Measurements from ENCODE around the gene ZNF747.

DNA sequence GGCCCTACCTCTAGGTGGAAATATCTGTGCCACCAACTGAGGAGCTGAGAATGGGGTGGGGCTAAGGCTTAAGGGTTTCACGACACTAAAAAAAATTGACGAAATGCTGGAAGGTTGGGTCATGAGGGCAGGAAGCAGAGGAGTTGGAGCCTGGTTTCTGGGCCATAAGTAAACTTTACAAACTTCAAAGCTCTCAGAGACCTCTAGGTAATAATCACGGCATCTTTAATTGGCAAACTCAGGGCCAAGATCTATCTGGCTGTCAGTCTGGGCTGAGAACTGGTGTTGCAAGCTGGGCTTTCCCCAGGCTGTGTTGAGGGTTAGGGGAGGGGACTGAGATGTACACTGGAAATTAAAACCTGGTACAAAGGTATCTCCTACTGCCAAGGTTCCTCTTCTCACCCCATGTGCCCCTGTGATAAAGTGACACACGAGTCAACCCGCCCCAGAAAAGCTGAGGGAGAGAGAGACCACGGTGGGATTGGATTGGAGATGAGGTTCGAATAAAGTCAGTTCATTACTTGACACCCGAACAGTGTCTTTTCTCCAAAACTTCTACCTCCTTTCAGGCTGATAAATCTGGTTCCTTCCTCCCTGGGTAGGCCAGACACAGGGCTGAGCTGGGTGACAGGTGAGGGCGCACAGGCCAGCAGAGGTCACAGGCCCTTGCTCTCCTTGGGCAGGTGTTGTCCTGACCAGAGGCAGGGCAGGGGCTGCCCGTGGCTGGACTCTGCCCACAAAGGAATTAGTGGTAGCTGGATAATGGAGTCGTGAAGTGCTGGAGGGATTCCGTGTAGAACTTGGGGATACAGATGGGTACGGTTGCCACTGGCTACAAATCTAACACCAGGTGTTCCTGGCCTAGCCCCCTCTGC is 4.3 kb downstream of the ZNF747 start:
- TF ChIP-seq, protein P1, sequence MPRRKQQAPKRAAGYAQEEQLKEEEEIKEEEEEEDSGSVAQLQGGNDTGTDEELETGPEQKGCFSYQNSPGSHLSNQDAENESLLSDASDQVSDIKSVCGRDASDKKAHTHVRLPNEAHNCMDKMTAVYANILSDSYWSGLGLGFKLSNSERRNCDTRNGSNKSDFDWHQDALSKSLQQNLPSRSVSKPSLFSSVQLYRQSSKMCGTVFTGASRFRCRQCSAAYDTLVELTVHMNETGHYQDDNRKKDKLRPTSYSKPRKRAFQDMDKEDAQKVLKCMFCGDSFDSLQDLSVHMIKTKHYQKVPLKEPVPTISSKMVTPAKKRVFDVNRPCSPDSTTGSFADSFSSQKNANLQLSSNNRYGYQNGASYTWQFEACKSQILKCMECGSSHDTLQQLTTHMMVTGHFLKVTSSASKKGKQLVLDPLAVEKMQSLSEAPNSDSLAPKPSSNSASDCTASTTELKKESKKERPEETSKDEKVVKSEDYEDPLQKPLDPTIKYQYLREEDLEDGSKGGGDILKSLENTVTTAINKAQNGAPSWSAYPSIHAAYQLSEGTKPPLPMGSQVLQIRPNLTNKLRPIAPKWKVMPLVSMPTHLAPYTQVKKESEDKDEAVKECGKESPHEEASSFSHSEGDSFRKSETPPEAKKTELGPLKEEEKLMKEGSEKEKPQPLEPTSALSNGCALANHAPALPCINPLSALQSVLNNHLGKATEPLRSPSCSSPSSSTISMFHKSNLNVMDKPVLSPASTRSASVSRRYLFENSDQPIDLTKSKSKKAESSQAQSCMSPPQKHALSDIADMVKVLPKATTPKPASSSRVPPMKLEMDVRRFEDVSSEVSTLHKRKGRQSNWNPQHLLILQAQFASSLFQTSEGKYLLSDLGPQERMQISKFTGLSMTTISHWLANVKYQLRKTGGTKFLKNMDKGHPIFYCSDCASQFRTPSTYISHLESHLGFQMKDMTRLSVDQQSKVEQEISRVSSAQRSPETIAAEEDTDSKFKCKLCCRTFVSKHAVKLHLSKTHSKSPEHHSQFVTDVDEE (CRISPR knock-in tag; IDR thresholded peaks at IDR 0.05) = no peak
- no peak for TF ChIP-seq ESRRG (CRISPR knock-in tag; IDR thresholded peaks at IDR 0.05)
- TF ChIP-seq TCF4 (CRISPR knock-in tag; IDR thresholded peaks at IDR 0.05; ENCODE audit: borderline replicate concordance) = no peak
- no peak for TF ChIP-seq ZNF8 (CRISPR knock-in tag; IDR thresholded peaks at IDR 0.05)
- TF ChIP-seq SNAI2 (CRISPR knock-in tag; IDR thresholded peaks at IDR 0.05) = no peak
- TF ChIP-seq RARB (CRISPR knock-in tag; IDR thresholded peaks at IDR 0.05) = no peak
- no peak for TF ChIP-seq PATZ1 (CRISPR knock-in tag; IDR thresholded peaks at IDR 0.05; ENCODE audit: borderline replicate concordance)
- no peak for TF ChIP-seq ZFP30 (CRISPR knock-in tag; IDR thresholded peaks at IDR 0.05)
- no peak for TF ChIP-seq ZNF70 (CRISPR knock-in tag; IDR thresholded peaks at IDR 0.05)
- no peak for TF ChIP-seq ISL1 (CRISPR knock-in tag; IDR thresholded peaks at IDR 0.05)
- no peak for TF ChIP-seq TOX (CRISPR knock-in tag; IDR thresholded peaks at IDR 0.05; ENCODE audit: borderline replicate concordance)
- no peak for TF ChIP-seq CSDC2 (CRISPR knock-in tag; IDR thresholded peaks at IDR 0.05)
- no peak for TF ChIP-seq POU6F1 (CRISPR knock-in tag; IDR thresholded peaks at IDR 0.05; ENCODE audit: borderline replicate concordance, low read depth)
- TF ChIP-seq PPARA (CRISPR knock-in tag; IDR thresholded peaks at IDR 0.05; ENCODE audit: borderline replicate concordance) = no peak

Measured in SK-N-SH treated with all-trans-retinoic acid at 6 μM for 48 hours (cell line).